Stimulated activated CD8-positive, alpha-beta memory T cell treated with anti-CD3 and anti-CD28 coated beads, Interleukin-2, amount 100 ng/mL, for 1 hour (primary cell): ENCODE results near the gene SIK1.
"Not testable (repeated sequence)": the region's sequence is repeated elsewhere in the genome, so short reads cannot be mapped to it uniquely, and the experiment has no call there.

Source experiments
- DNase-seq, 2 donors: peaks; one replicate each; pipeline ENCODE4 v3.0.0-alpha.2; 2020; ENCODE audit warnings: low read depth in 2 of 2

The SIK1 gene

DNA sequence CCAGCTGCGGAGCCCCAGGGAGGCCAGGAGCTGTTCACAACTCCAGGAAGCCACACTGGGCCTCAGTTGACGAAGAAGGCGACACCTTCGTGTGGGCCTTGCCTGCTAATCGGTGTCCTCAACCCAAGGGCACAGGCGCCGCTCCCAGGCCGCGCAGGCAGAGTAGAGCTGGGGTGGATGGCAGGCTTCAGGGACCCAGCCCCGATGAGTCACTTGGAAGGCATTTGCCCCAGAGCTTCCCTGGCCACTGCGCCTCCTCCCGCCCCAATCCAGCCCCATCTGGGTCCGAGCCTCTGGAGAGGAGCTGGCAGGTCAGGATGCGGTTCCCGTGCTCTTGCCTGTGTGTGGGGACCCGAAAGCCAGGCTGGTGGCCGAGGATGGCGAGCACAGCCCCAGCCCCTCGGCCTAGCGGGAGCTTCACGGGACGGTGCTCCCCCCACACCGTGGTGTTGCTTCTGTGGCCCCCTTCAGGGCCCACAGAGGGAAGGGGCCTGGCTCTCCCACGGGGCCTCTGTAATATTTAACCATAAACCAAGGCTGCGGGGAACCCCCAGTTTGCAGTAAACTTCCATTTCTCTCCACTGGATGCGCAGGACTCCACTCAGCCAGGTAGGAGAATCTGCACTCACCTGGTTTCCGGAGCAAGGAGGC, 30.0 kb downstream of the SIK1 start:
- not testable (repeated sequence) for DNase-seq

- not testable (repeated sequence) for DNase-seq
Measured at GRCh38 chr21:43383351-43383750, 43.6 kb downstream of the SIK1 start.

DNA sequence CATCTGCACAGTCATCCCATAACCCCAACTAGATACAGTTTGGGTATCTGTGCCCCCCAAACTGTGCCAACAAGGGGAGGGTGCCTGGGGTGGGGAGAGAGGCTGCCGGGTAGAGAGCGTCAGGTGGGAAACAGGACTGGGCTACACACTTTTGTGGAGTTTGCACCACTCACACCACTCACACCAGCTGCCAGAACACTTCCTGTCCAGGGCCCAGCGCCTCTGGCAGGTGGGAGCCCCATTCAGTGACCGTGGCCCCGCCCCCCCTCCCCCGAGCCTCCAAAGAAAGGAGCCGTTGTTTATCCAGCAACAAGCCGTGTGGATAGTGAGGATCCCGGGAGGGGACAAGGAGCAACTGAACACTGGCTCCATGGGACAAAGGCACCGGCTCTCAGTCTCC, 44.0 kb downstream of the SIK1 start:
- DNase-seq: not testable (repeated sequence)

DNA sequence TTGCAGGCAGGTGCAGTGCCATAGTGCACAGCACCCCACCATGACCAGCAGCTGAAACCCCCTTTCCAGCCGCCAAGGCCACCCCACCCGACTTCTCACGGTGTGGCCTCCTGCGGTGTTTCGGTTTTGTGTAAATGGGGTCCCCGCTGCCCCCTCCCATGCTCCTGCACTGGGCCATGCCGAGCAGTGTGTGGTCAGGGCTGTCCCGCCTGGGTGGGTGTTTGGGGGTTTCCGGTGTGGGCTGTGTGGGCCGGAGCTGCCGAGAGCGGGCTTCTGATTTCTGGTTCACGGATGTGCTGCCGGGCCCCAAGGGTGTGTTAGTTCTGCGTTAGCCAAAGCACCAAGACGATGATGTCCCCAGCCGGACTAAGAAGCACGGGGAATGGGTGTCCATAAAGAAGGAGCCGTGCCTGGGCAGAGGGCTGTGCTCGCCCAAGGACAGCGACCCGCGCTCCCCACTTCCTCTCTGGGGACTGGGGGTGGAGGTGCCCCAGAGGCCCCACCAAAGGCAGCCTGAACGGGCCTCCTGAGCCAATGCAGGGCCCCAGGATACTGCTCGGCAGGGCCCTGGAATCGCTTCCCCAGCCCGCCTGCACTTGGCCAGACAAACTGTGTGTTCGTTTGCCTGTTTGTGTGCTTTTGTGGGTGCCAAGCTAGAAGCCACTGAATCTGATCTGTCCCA, 45.9 kb downstream of the SIK1 start:
- DNase-seq: not testable (repeated sequence)

DNA sequence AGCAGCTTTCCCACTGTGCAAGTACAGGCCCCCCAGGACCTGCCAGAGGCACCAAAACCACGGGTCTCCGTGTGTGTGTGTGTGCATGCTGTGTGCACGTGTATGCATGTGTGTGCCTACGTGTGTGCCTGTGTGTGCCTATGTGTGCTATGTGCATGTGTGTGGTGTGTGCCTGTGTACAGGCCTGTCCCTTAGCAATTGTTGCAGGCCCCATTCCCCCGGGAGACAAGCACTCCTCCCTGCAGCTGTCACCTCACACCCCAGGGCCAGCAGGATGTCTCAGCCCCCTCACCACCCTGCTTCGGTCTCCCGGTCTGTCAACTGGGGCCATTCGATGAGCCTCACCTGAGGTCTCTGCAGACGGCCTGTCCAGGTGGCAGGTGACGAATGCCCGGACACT, 46.6 kb downstream of the SIK1 start:
- not testable (repeated sequence) for DNase-seq

GRCh38 chr21:43379626-43380122, 47.3 kb downstream of the SIK1 start:
- not testable (repeated sequence) for DNase-seq

- no peak for DNase-seq
Measured at GRCh38 chr21:43376478-43376882, 50.5 kb downstream of the SIK1 start.

- no peak for DNase-seq
Measured at GRCh38 chr21:43375837-43376477, 51.0 kb downstream of the SIK1 start.

GRCh38 chr21:43375006-43375836, 51.7 kb downstream of the SIK1 start:
- DNase-seq: no peak

- DNase-seq: no peak
Measured at GRCh38 chr21:43374228-43374885, 52.6 kb downstream of the SIK1 start.

GRCh38 chr21:43373362-43374227, 53.3 kb downstream of the SIK1 start:
- no peak for DNase-seq

- no peak for DNase-seq
Measured at GRCh38 chr21:43372663-43373361, 54.1 kb downstream of the SIK1 start.

GRCh38 chr21:43371786-43372185, 55.1 kb downstream of the SIK1 start:
- DNase-seq: no peak

GRCh38 chr21:43370888-43371570, 55.9 kb downstream of the SIK1 start:
- no peak for DNase-seq

DNA sequence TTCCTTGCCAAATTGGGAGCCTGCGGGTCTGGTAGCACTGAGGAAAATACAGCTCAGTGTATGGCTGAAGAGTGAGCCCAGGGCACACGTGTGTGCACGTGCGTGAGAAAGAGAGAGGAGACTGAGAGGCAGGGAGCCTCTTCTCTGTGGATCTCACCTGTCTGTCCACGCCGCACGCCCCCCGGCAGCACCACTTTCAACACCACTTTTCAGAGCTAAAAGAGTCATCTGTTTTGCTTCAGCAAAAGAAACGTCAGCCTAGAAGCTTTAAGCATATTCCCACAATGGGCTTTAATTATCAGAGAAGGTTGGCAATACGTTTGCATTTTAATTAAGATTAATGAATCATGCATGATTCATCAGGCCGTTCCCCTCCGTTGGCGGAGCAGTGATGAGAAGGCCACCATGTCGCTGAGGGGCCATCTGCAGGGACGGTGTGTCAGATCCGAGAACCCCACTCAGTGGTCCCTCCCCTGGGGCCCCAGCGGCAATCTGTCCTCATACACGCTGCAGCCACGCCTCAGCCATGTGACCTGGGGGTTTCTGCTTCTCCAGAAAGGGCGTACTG, 56.8 kb downstream of the SIK1 start:
- no peak for DNase-seq

GRCh38 chr21:43369596-43370090, 57.3 kb downstream of the SIK1 start:
- DNase-seq: no peak

GRCh38 chr21:43369124-43369523, 57.8 kb downstream of the SIK1 start:
- DNase-seq: no peak

DNA sequence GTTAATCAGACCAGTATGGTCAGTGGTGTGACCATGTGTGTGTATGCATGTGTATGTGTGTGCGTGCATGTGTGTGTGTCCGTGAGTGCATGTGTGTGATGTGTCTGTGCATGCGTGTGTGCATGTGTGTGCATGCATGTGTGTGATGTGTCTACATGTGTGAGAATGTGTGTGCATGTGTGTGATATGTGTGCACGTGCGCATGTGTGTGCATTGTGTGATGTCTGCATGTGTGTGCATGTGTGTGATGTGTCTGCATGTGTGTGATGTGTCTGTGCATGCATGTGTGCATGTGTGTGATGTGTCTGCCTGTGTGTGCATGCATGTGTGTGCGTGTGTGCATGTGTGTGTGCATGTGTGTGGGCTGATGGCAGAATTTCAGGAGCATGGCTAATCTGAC, 58.2 kb downstream of the SIK1 start:
- DNase-seq: no peak

GRCh38 chr21:43367859-43368258, 59.1 kb downstream of the SIK1 start:
- DNase-seq: no peak
